Measurements from ENCODE around the gene TNFRSF13B. TPM values are rescaled to one million over a fixed set of nuclear protein-coding genes. Genes with fewer than 3 reads are reported as not detected.

TNFRSF13B gene
- total RNA-seq, 1 experiment from 2014 or later: 0.28 TPM

DNA sequence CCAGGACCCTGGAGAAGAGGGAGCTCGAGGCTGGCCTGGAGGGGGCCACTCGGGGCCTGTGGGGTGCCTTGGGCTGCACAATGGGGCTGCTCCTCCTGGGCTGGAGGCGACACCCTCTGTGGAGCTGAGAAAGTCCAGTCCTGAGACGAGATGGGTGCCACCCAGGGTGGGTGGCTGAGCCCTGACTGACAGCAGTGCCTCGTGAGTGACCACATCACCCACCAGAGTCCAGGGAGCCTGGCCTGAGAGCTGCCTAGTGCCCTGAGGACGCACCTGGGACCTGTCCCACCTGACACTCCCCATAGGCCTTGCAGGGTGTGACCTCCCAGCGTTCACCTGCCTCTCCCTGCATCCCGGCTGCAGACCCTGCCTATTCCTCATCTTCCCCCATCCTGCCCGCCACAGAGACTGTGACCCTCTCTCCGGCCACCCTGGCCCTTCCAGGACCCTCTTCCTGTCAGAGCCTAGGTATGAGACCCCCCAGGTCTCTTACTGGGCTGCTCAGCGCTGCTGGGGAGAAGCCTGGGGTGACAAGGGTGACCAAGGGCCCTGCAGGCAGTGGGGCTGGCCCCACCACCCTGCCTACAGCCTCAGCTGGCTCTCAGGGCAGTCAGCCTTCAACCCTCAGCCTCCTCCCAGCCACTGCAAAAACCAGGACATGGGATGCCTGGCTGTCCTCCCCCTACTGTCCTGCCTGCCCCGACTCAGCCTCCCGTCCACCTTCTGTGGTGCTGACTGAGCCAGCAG, 41.2 kb downstream of the TNFRSF13B start:
- Histone ChIP-seq H3K9ac (ENCODE audit: extremely low read depth, insufficient read length, low read length) (no peak overlapping the region), H2BK5ac (ENCODE audit: insufficient read length, low read length) (no peak overlapping the region), H3K79me2 (ENCODE audit: insufficient read depth, low read length) (no peaks in the 10 kb centered on the region), H3K23ac (ENCODE audit: insufficient read length, low read depth, low read length) (no peak overlapping the region), H3K56ac (ENCODE audit: insufficient read length, low read depth, low read length) (no peak overlapping the region), H2BK120ac (ENCODE audit: low read depth, low read length, poor library complexity, severe bottlenecking) (no peak overlapping the region), H3K79me1 (ENCODE audit: insufficient read depth, low read depth, low read length, poor library complexity, severe bottlenecking) (no peaks in the 10 kb centered on the region), H3K14ac (ENCODE audit: insufficient read depth, low read length) (no peak overlapping the region; the same call in 1 of the 2 replicates), H2AK5ac (ENCODE audit: insufficient read length, low read length) (no peak overlapping the region), H3K23me2 (ENCODE audit: insufficient read length, low read depth, low read length, poor library complexity, severe bottlenecking) (no peaks in the 10 kb centered on the region), H3K4me1 (ENCODE audit: insufficient read depth, low read length) (no peaks in the 10 kb centered on the region), H2BK15ac (ENCODE audit: low read depth, low read length) (no peak overlapping the region), H4K91ac (ENCODE audit: insufficient read length, low read depth, low read length) (no peak overlapping the region), H3T11ph (ENCODE audit: low read length) (no peak overlapping the region), H2BK20ac (ENCODE audit: low read depth, low read length, poor library complexity, severe bottlenecking) (no peak overlapping the region), H2BK12ac (ENCODE audit: insufficient read length, low read depth, low read length) (no peak overlapping the region), H3K27ac (ENCODE audit: insufficient read length, low read depth, low read length) (no peak overlapping the region), H4K5ac (ENCODE audit: insufficient read length, low read depth, low read length) (no peak overlapping the region), H3K4me2 (ENCODE audit: insufficient read depth, insufficient read length, low read length) (no peak overlapping the region), H3K9me3 (ENCODE audit: control insufficient read depth, low read depth, low read length) (no peaks in the 10 kb centered on the region), H4K20me1 (ENCODE audit: control insufficient read depth, insufficient read depth, insufficient read length) (no peaks in the 10 kb centered on the region), H4K8ac (replicated peaks; ENCODE audit: insufficient read length, low read depth, low read length) (no peak overlapping the region), H3K27me3 (ENCODE audit: insufficient read depth, low read length) (no peaks in the 10 kb centered on the region), H3K4ac (ENCODE audit: low read depth, low read length) (no peak overlapping the region), H3K18ac (ENCODE audit: insufficient read length, low read depth, low read length) (no peak overlapping the region), H2AFZ (ENCODE audit: low read length) (no peak overlapping the region)
- Mint-ChIP-seq H3K9me3 (peaks cover 0 to 2% of the 10 kb centered on the region in 2 experiments; a peak in 1 of 5 replicates), H3K27ac (no peak overlapping the region), H3K4me1 (peaks cover 6 to 9% of the 10 kb centered on the region in 2 experiments; a peak in 2 of 4 replicates), H3K4me3 (no peak overlapping the region), H3K27me3 (ENCODE audit: low read depth) (peaks cover 1% of the 10 kb centered on the region; the same call in 1 of the 2 replicates), H3K36me3 (ENCODE audit: insufficient read depth in 1 of 3, low read depth in 3 of 3) (no peaks in the 10 kb centered on the region)
- no peak for TF ChIP-seq CTCF (conservative IDR thresholded peaks at IDR 0.05)
- no peak for DNase-seq
- no CpG with 5 or more reads among the region's 13 CpGs for WGBS (ENCODE audit: extremely low coverage, insufficient read length, low lambda C conversion rate)

All from H9 (cell line).